Measurements from ENCODE around the gene ABCA5.

DNA sequence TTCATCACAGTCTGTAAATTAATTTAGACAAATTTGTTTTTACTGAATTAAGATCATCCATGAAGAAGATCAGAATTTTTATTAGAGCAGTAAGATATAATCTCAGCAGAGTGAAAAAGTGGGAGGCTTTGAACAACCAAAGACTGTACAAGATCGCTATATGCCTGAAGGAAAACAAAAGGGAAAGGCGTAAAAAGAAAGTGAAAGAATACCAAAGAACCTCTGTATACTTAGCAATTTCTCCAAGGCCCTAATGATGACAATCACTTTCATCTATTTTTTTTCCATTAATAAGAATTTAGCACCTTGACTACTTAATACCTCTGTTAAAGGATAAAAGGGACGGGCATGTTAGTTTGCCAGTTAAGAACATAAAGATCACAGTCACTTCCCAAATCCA is 59.7 kb downstream of the ABCA5 start:
- TF ChIP-seq POLR2AphosphoS5 (IDR thresholded peaks at IDR 0.05) (no peak), POLR2A (IDR thresholded peaks at IDR 0.05) (no peak)

All from suprapubic skin (tissue), 4 donors.